Right renal pelvis (tissue), 4 donors: ENCODE measurements around the gene SLC37A1. TPM values are rescaled to one million over a fixed set of nuclear protein-coding genes. Genes with fewer than 3 reads are reported as not detected.
"Not testable (repeated sequence)": the region's sequence is repeated elsewhere in the genome, so short reads cannot be mapped to it uniquely, and the experiment has no call there.

Experiments
- DNase-seq, 4 donors: peaks; one replicate each; pipeline ENCODE4 v3.0.0-alpha.2; 2013; ENCODE audit warnings: low read depth in 4 of 4, low spot score in 3 of 4, missing footprints in 1 of 4
- polyA plus RNA-seq, 4 donors: library from polyadenylated mRNA; unstranded; fragments of 120-200 nt; gene quantifications; one replicate each; pipeline ENCODE4 v1.2.1, GENCODE V29; 2013; ENCODE audit not compliant: insufficient read length in 4 of 4

SLC37A1 gene
- polyA plus RNA-seq, 4 donors, result 7.8 to 10.5 (median 9.1) TPM

- DNase-seq, result no peak
These were observed 114.1 kb downstream of the SLC37A1 start for GRCh38 chr21:42627527-42628289.

GRCh38 chr21:42628466-42629061 is 114.9 kb downstream of the SLC37A1 start:
- DNase-seq, result not testable (repeated sequence)

- no peak for DNase-seq
These were observed 116.4 kb downstream of the SLC37A1 start for GRCh38 chr21:42629933-42630589.

GRCh38 chr21:42630626-42631025 is 117.0 kb downstream of the SLC37A1 start:
- no peak for DNase-seq

Other genes with a start within 250 kb of the SLC37A1 start
- 1 to 10 TPM; 3.1 to 6.2 (median 3.6) TPM for gene TFF3, start 198.4 kb upstream of the SLC37A1 start, polyA plus RNA-seq
- gene TFF2, start 162.9 kb upstream of the SLC37A1 start, polyA plus RNA-seq, result not detected
- gene TFF1, start 147.3 kb upstream of the SLC37A1 start, polyA plus RNA-seq, result under 1 TPM in 1 of 4 donors, not detected in 3; 0.70 TPM
- 1 to 10 TPM; 2.2 to 2.6 (median 2.3) TPM for gene TMPRSS3, start 117.8 kb upstream of the SLC37A1 start, polyA plus RNA-seq
- gene UBASH3A, start 110.0 kb upstream of the SLC37A1 start, polyA plus RNA-seq, result under 1 TPM in 3 of 4 donors, not detected in 1; 0.07 to 0.10 (median 0.10) TPM
- gene RSPH1, start 17.6 kb upstream of the SLC37A1 start, polyA plus RNA-seq, result 10 to 100 TPM; 10.7 to 14.1 (median 13.1) TPM
- gene PDE9A, start 139.8 kb downstream of the SLC37A1 start, polyA plus RNA-seq, result 10 to 100 TPM; 36.2 to 41.7 (median 37.7) TPM